HEK293T (cell line): ENCODE results near the gene LPIN2.

Experiments used
- CTCF ChIA-PET: fragments of 350-600 bp; formaldehyde crosslinking; extraction: SDS; loops from one replicate; lab custom pipeline; 2021; ENCODE audit warnings: antibody characterized with exemption, inconsistent platforms; lab: Yijun Ruan, JAX
- POLR2A ChIA-PET: fragments of 350-600 bp; formaldehyde crosslinking; extraction: SDS; loops from one replicate; lab custom pipeline; 2020; ENCODE audit warnings: antibody characterized with exemption, inconsistent platforms; lab: Yijun Ruan, JAX
- DNase-seq: peaks from one replicate; pipeline ENCODE4 v3.0.0; 2012; ENCODE audit warnings: mixed read lengths; ENCODE audit errors: extremely low spot score
- ARNT ChIP-seq: fragments of 450-650 bp; IDR thresholded peaks from 2 replicates; pipeline ENCODE4 v1.6.1; 2017; ENCODE audit warnings: mild to moderate bottlenecking
- BHLHE40 ChIP-seq: fragments of 450-650 bp; IDR thresholded peaks from 2 replicates; pipeline ENCODE4 v1.6.1; 2016; ENCODE audit warnings: mild to moderate bottlenecking, moderate library complexity, borderline replicate concordance
- CTBP1 ChIP-seq: fragments of 450-650 bp; IDR thresholded peaks from 2 replicates; pipeline ENCODE4 v1.6.1; 2016; ENCODE audit warnings: borderline replicate concordance
- ELF4 ChIP-seq: fragments of 450-650 bp; IDR thresholded peaks from 2 replicates; pipeline ENCODE4 v1.6.1; 2017; ENCODE audit warnings: antibody characterized with exemption
- FOXA1 ChIP-seq: fragments of 450-650 bp; IDR thresholded peaks from 2 replicates; pipeline ENCODE4 v1.6.1; 2016; ENCODE audit warnings: mild to moderate bottlenecking
- FOXK2 ChIP-seq: fragments of 450-650 bp; IDR thresholded peaks from 2 replicates; pipeline ENCODE4 v1.6.1; 2016; ENCODE audit warnings: mild to moderate bottlenecking
- FOXM1 ChIP-seq: fragments of 450-650 bp; IDR thresholded peaks from 2 replicates; pipeline ENCODE4 v1.6.1; 2017; ENCODE audit warnings: mild to moderate bottlenecking, borderline replicate concordance
- HDGF ChIP-seq: fragments of 450-650 bp; IDR thresholded peaks from 2 replicates; pipeline ENCODE4 v1.6.1; 2017; ENCODE audit warnings: antibody characterized with exemption, borderline replicate concordance
- L3MBTL2 ChIP-seq: fragments of 450-650 bp; conservative IDR thresholded peaks from 2 replicates; pipeline ENCODE4 v1.6.1; 2016; ENCODE audit warnings: mild to moderate bottlenecking
- LEF1 ChIP-seq: fragments of 450-650 bp; IDR thresholded peaks from 2 replicates; pipeline ENCODE4 v1.6.1; 2017; ENCODE audit warnings: mild to moderate bottlenecking, borderline replicate concordance
- NFRKB ChIP-seq: fragments of 450-650 bp; IDR thresholded peaks from 2 replicates; pipeline ENCODE4 v1.6.1; 2016; ENCODE audit warnings: mild to moderate bottlenecking, moderate library complexity
- SP1 ChIP-seq: fragments of 450-650 bp; IDR thresholded peaks from 2 replicates; pipeline ENCODE4 v1.6.1; 2017
- SUZ12 ChIP-seq: fragments of 450-650 bp; IDR thresholded peaks from 2 replicates; pipeline ENCODE4 v1.6.1; 2016; ENCODE audit warnings: mild to moderate bottlenecking
- TARDBP ChIP-seq: fragments of 450-650 bp; IDR thresholded peaks from 2 replicates; pipeline ENCODE4 v1.6.1; 2016
- ZNF384 ChIP-seq: fragments of 450-650 bp; IDR thresholded peaks from 2 replicates; pipeline ENCODE4 v1.6.1; 2016
- TF ChIP-seq, protein P1 (sequence below): fragments of 450-650 bp; IDR thresholded peaks from 2 replicates; pipeline ENCODE4 v1.6.1; 2016

LPIN2 gene

DNA sequence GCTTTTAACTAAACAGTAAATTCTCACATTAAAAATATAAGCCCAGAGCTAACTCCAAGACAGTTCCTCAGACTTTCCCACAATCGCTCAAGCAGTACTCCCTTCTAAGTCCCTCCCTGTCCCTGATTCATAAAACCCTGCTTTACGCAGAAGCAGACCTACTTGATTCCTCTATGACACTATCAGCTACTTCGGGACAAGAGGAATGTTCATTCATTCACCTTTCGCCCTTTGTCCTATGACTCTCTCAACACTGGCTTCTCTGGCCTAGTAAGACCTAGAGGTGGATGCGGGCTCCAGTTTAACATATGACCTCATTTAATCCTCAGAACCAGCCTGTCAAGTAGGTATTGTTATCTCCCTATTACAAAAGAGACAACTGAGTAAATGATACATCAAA lies 10.2 kb downstream of the LPIN2 start:
- TF ChIP-seq ELF4, result no peak
- no peak for DNase-seq
- POLR2A ChIA-PET, result no interaction called here

DNA sequence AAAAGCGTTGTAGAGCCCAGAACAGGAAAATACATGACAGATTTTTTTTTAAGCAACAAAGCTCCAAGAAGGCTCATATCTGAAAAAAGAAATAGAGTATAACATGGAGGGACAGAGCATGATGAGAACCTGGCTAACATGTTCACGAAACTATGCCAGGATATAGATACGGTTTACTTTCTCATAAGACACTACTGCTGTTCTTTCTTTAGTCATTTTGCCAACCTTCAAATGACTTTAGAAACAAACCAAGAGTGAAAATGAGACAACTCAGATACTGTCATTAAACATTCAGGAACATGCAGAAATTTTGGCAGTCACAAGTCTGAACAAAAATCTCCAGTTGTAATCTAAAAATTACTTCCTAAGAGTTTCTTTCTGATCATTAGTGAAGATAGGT lies 14.3 kb downstream of the LPIN2 start:
- ChIA-PET POLR2A (interaction anchor here (0.7 kb wide), 1 partner anchor 61 kb away, joined by 3 read pairs; no protein-coding TSS in a partner anchor), CTCF (interaction anchor here (0.8 kb wide), 1 partner anchor 541 kb away, joined by 3 read pairs; no protein-coding TSS in a partner anchor)
- DNase-seq, result no peak
- TF ChIP-seq FOXA1, result no peak
- TF ChIP-seq BHLHE40, result no peak
- no peak for TF ChIP-seq FOXM1
- no peak for TF ChIP-seq SUZ12
- no peak for TF ChIP-seq L3MBTL2
- no peak for TF ChIP-seq LEF1
- TF ChIP-seq, protein P1, sequence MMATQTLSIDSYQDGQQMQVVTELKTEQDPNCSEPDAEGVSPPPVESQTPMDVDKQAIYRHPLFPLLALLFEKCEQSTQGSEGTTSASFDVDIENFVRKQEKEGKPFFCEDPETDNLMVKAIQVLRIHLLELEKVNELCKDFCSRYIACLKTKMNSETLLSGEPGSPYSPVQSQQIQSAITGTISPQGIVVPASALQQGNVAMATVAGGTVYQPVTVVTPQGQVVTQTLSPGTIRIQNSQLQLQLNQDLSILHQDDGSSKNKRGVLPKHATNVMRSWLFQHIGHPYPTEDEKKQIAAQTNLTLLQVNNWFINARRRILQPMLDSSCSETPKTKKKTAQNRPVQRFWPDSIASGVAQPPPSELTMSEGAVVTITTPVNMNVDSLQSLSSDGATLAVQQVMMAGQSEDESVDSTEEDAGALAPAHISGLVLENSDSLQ, result no peak
- TF ChIP-seq HDGF, result no peak
- TF ChIP-seq TARDBP, result no peak
- TF ChIP-seq NFRKB, result no peak
- no peak for TF ChIP-seq FOXK2
- no peak for TF ChIP-seq CTBP1
- no peak for TF ChIP-seq ARNT
- no peak for TF ChIP-seq ELF4
- no peak for TF ChIP-seq SP1
- TF ChIP-seq ZNF384, result no peak

More for the DNA sequence above, 10.2 kb downstream of the LPIN2 start:
- CTCF ChIA-PET, result interaction anchor here (0.7 kb wide), 1 partner anchor 18 kb away, joined by 3 read pairs; no protein-coding TSS in a partner anchor

DNA sequence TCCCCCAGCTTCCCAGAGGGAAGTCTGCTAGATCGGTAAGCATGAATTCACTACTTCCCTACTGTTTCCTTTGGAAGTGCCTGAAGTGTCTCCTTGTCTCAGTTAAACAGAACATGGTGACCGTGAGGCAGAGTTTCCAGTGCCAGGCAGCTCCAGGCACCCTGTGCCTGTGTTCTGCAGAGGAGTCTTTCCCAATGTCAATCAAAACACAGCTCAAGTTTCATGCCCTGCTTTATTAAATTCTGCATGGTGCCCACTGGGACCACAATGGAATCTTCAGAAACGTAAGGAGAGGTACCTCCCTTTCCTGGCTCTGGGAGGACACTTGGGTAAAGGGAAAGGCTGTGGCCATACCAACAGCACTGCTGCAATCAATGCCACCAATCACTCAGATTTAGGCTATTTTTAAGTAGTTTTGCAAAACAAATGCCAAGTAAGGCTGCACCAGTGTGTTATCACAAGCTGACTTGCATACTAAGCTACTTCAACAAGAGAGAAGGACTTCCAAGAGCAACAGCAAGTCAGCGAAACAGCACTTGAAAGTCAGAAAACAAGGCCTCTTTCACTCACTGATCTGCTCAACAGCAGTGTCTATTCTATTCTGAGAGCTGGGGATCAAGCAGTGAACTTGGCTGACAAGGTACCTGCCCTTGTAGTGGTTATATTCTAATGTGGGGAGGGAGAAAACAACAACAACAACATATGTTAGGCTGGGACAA lies 14.9 kb downstream of the LPIN2 start:
- CTCF ChIA-PET, result interaction anchor here (0.7 to 0.8 kb wide), 2 partner anchors 12 to 542 kb away, joined by 3 to 4 read pairs; no protein-coding TSS in a partner anchor
- POLR2A ChIA-PET, result no interaction called here
- TF ChIP-seq CTBP1 (no peak), FOXK2 (no peak), NFRKB (no peak), BHLHE40 (no peak), FOXA1 (no peak), LEF1 (no peak), TARDBP (no peak), SUZ12 (no peak), FOXM1 (no peak), HDGF (no peak), L3MBTL2 (no peak), ELF4 (no peak), ZNF384 (no peak), ARNT (no peak), SP1 (no peak)
- TF ChIP-seq, protein P1, result no peak; the same call in 1 of the 2 replicates
- DNase-seq, result no peak

DNA sequence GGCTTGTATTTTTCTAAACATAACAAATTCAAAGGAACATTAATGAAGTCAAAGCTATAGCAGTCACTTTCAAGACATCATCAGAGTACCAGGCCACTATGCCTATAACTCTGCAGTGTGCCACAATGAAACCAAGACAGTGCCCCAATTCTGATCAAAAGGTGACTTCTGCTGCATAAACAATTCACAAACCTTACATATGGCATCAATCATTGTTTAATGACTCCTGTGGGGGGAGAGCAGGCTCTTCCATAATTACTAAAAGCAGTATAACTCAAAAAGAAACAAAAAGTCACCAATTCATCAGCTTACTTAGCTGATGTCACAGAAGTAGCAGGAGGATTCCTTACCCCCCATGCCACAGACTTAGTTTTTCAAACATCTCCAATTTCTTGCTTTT lies 15.5 kb downstream of the LPIN2 start:
- CTCF ChIA-PET, result interaction anchor here (0.7 kb wide), 1 partner anchor 12 kb away, joined by 4 read pairs; no protein-coding TSS in a partner anchor
- no peak for DNase-seq
- TF ChIP-seq NFRKB (no peak), SUZ12 (no peak), FOXA1 (no peak), ELF4 (no peak), SP1 (no peak), ARNT (no peak), FOXK2 (no peak), HDGF (no peak), BHLHE40 (no peak), TARDBP (no peak)

DNA sequence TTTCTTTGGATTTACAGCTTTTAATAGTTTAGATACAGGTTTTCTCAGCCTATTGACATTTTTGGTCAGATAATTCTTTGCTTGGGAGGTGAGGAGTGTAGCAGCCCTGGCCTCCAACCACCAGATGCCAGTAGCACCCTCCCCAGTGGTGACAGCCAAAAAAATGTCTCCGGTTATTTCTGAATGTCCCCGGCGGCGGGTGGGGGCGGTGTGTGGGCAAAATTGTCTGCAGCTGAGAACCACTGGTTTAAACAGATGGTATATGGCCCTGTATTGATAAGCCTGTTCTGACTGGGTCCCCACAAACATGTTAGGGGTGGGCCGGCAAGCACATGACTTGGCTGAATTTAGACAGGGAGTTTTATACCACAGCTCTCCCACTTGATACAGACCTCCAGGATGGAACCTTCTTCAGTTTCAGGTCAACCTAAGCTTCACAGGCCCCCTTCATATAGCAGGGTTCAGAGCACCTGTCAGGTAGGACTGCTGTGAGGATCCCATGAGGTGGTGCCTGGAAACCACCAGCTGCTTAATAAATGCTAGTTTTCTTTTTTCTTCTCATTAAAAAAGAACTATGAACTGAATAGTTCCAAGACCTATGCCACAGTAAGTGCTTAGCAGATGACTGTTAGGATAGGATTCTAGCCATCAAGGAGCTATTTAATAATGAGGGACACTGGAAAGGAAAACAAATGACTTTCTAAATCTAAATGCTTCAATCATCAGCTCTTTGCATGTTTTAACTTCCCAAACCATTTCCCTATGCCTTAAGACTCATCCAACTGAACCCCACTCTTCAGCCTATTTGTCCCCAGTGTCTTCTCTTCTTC lies 18.1 kb downstream of the LPIN2 start:
- ChIA-PET CTCF (interaction anchor here (0.7 kb wide), 1 partner anchor 134 kb away, joined by 3 read pairs; no protein-coding TSS in a partner anchor), POLR2A (no interaction called here)
- TF ChIP-seq FOXA1, result no peak
- TF ChIP-seq ELF4, result no peak
- no peak for DNase-seq

More for the DNA sequence above, 15.5 kb downstream of the LPIN2 start:
- POLR2A ChIA-PET, result no interaction called here

DNA sequence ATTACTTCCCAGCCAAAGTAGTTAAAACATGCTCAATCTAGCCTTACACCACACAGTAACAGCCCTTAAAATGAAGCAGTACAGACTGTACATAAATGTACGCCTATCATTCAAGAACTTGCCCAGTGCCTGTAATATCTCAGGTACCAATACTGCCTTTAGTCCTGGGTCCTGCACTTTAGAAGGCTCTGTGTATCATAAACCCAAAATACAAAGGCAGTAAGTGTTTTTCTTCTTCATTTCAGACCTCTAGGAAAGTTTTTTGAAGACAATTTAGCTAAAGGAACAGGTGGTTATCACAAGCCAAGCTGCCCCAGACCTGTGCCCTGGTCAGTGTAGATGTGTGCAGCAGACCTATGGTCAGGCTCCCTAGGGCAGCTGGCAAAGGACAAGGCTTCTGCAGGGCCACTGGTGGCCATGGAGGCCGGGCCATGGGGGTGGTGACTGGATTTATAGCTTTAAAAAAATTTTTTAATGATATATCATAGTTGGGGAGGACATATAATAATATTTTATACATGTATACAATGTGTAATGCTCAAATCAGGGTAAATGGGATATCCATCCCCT lies 18.8 kb downstream of the LPIN2 start:
- POLR2A ChIA-PET, result no interaction called here
- CTCF ChIA-PET, result no interaction called here
- TF ChIP-seq, protein P1, result no peak
- TF ChIP-seq CTBP1 (no peak), FOXK2 (no peak), FOXM1 (no peak), SUZ12 (no peak), NFRKB (no peak), L3MBTL2 (no peak), ZNF384 (no peak), TARDBP (no peak), ELF4 (no peak), HDGF (no peak), FOXA1 (no peak), BHLHE40 (no peak), SP1 (no peak), LEF1 (no peak)
- DNase-seq, result no peak
